H1 (cell line): ENCODE data around the gene ADAMTS14. TPM values are rescaled to one million over a fixed set of nuclear protein-coding genes. Genes with fewer than 3 reads are reported as not detected.

Source experiments
- CTCF ChIA-PET: fragments of 300-600 bp; sonication (Branson Sonifier 250); formaldehyde crosslinking; loops from one replicate; lab custom pipeline; 2021; ENCODE audit not compliant: partially characterized antibody; lab: Charles Lee
- POLR2A ChIA-PET: fragments of 300-600 bp; sonication (Branson Sonifier 250); formaldehyde crosslinking; loops from one replicate; lab custom pipeline; 2021; ENCODE audit warnings: inconsistent platforms; ENCODE audit not compliant: partially characterized antibody; lab: Charles Lee
- DNase-seq, 2 experiments: peaks; one replicate each; pipeline versions ENCODE4 v3.0.0 to v3.0.0-alpha.2; 2010 to 2022; ENCODE audit warnings: low spot score in 2 of 2, low read depth in 1 of 2, mixed read lengths in 1 of 2
- FAIRE-seq: peaks from 2 replicates; lab custom pipeline; 2011; peaks lifted over from hg19 to GRCh38; lab: Jason Lieb, UNC
- H2AFZ ChIP-seq: 2 replicates; pipeline ENCODE4 v1.8.1; 2012; ENCODE audit warnings: low read length, inconsistent platforms
- H2AK5ac ChIP-seq: 2 replicates; pipeline ENCODE4 v1.6.1; 2013; ENCODE audit warnings: low read depth, low read length
- H2BK120ac ChIP-seq: replicated peaks from 2 replicates; pipeline ENCODE3; 2013; ENCODE audit warnings: low read depth, low read length, inconsistent platforms
- H2BK12ac ChIP-seq: 2 replicates; pipeline ENCODE4 v1.6.1; 2013; ENCODE audit warnings: low read depth, low read length
- H2BK15ac ChIP-seq: 2 replicates; pipeline ENCODE4 v1.6.1; 2013; ENCODE audit warnings: low read length
- H2BK20ac ChIP-seq: 2 replicates; pipeline ENCODE4 v1.6.1; 2013; ENCODE audit warnings: low read length
- H2BK5ac ChIP-seq: 2 replicates; pipeline ENCODE4 v1.6.1; 2013; ENCODE audit warnings: low read depth, low read length
- H3K14ac ChIP-seq: 2 replicates; pipeline ENCODE4 v1.6.1; 2013; ENCODE audit warnings: inconsistent platforms; ENCODE audit not compliant: insufficient read length
- H3K18ac ChIP-seq: 2 replicates; pipeline ENCODE4 v1.6.1; 2013; ENCODE audit warnings: low read length; ENCODE audit errors: extremely low read depth
- H3K23ac ChIP-seq: 2 replicates; pipeline ENCODE4 v1.6.1; 2013; ENCODE audit warnings: inconsistent platforms; ENCODE audit not compliant: insufficient read length
- H3K23me2 ChIP-seq: 2 replicates; pipeline ENCODE4 v1.6.1; 2013; ENCODE audit warnings: low read depth, low read length
- H3K27ac ChIP-seq: 2 replicates; pipeline ENCODE4 v1.6.1; 2011; ENCODE audit warnings: low read depth, low read length, inconsistent platforms
- H3K27me3 ChIP-seq, 4 experiments: replicated peaks in 1 of 4; 1 replicate in 1 of 4; 2 replicates in 3 of 4; pipeline versions ENCODE4 v1.6.1 to v1.8.1; 2011 to 2013; ENCODE audit warnings: low read length in 3 of 4, mild to moderate bottlenecking in 3 of 4, inconsistent platforms in 2 of 4, mixed read lengths in 2 of 4, moderate library complexity in 1 of 4; ENCODE audit not compliant: control insufficient read depth in 3 of 4, insufficient read depth in 3 of 4; ENCODE audit errors: extremely low read depth in 1 of 4
- H3K36me3 ChIP-seq, 4 experiments: 2 replicates each; pipeline versions ENCODE4 v1.6.1 to v1.8.1; 2011 to 2013; ENCODE audit warnings: mild to moderate bottlenecking in 4 of 4, low read length in 3 of 4, moderate library complexity in 2 of 4, control low read depth in 1 of 4, inconsistent platforms in 1 of 4; ENCODE audit not compliant: insufficient read depth in 4 of 4, control insufficient read depth in 2 of 4
- H3K4ac ChIP-seq: replicated peaks from 2 replicates; pipeline ENCODE3; 2013; ENCODE audit warnings: low read length, low read depth, mixed read lengths, inconsistent platforms; ENCODE audit not compliant: insufficient read length
- H3K4me1 ChIP-seq, 4 experiments: replicated peaks in 1 of 4; 1 replicate in 1 of 4; 2 replicates in 3 of 4; pipeline versions ENCODE4 v1.6.1 to v1.8.1; 2011 to 2013; ENCODE audit warnings: low read length in 3 of 4, inconsistent platforms in 2 of 4, mixed read lengths in 1 of 4; ENCODE audit not compliant: insufficient read depth in 4 of 4, control insufficient read depth in 3 of 4
- H3K4me2 ChIP-seq, 2 experiments: 2 replicates each; pipeline versions ENCODE4 v1.6.1 to v1.8.1; 2011 to 2013; ENCODE audit warnings: low read depth in 2 of 2, low read length in 2 of 2, control low read depth in 1 of 2, inconsistent platforms in 1 of 2, mild to moderate bottlenecking in 1 of 2; ENCODE audit not compliant: insufficient read depth in 1 of 2
- H3K4me3 ChIP-seq, 4 experiments: fragments of 200-600, 300-600 bp in 1 of 4; sonication (generic), shearing (Covaris generic), sonication (Bioruptor Twin) in 1 of 4; 2 replicates each; pipeline versions ENCODE4 v1.5.1 to v1.8.1; 2011 to 2016; ENCODE audit warnings: low read length in 4 of 4, low read depth in 3 of 4, control low read depth in 2 of 4, inconsistent platforms in 2 of 4, mild to moderate bottlenecking in 2 of 4, mixed read lengths in 1 of 4, moderate library complexity in 1 of 4; ENCODE audit not compliant: insufficient read depth in 2 of 4; ENCODE audit errors: extremely low read depth in 1 of 4
- H3K56ac ChIP-seq: replicated peaks from 2 replicates; pipeline ENCODE3; 2013; ENCODE audit warnings: low read depth, mild to moderate bottlenecking, mixed read lengths, low read length, inconsistent platforms; ENCODE audit not compliant: insufficient read length
- H3K79me1 ChIP-seq: 2 replicates; pipeline ENCODE4 v1.6.1; 2013; ENCODE audit warnings: low read depth, low read length, control low read depth
- H3K79me2 ChIP-seq, 2 experiments: 2 replicates each; pipeline versions ENCODE4 v1.6.1 to v1.8.1; 2012 to 2013; ENCODE audit warnings: low read length in 2 of 2, mild to moderate bottlenecking in 2 of 2, inconsistent platforms in 1 of 2; ENCODE audit not compliant: insufficient read depth in 2 of 2, control insufficient read depth in 1 of 2
- H3K9ac ChIP-seq, 4 experiments: replicated peaks in 1 of 4; 1 replicate in 1 of 4; 2 replicates in 3 of 4; pipeline versions ENCODE4 v1.6.1 to v1.8.1; 2011 to 2013; ENCODE audit warnings: low read depth in 3 of 4, low read length in 3 of 4, control low read depth in 2 of 4, mild to moderate bottlenecking in 2 of 4, moderate library complexity in 2 of 4, inconsistent platforms in 1 of 4; ENCODE audit errors: extremely low read depth in 1 of 4
- H3K9me3 ChIP-seq, 2 experiments: 2 replicates each; pipeline versions ENCODE4 v1.6.1 to v1.8.1; 2012 to 2013; ENCODE audit warnings: mild to moderate bottlenecking in 2 of 2, moderate library complexity in 2 of 2, control low read depth in 1 of 2, inconsistent platforms in 1 of 2, low read depth in 1 of 2, low read length in 1 of 2, mixed read lengths in 1 of 2; ENCODE audit not compliant: insufficient read depth in 2 of 2
- H4K20me1 ChIP-seq, 2 experiments: replicated peaks in 1 of 2; 2 replicates each; pipeline versions ENCODE3 to v1.8.1; 2011 to 2013; ENCODE audit warnings: inconsistent platforms in 2 of 2, low read length in 2 of 2, mild to moderate bottlenecking in 1 of 2; ENCODE audit not compliant: insufficient read depth in 2 of 2, control insufficient read depth in 1 of 2
- H4K5ac ChIP-seq: 2 replicates; pipeline ENCODE4 v1.6.1; 2013; ENCODE audit warnings: low read length, low read depth, mixed read lengths, inconsistent platforms; ENCODE audit not compliant: insufficient read length
- H4K8ac ChIP-seq: 2 replicates; pipeline ENCODE4 v1.8.0; 2013; ENCODE audit warnings: mild to moderate bottlenecking, moderate library complexity, low read length, inconsistent platforms; ENCODE audit not compliant: insufficient read depth; ENCODE audit errors: extremely low read depth
- H4K91ac ChIP-seq: replicated peaks from 2 replicates; pipeline ENCODE3; 2013; ENCODE audit warnings: low read length, mixed read lengths, inconsistent platforms; ENCODE audit not compliant: insufficient read length
- BACH1 ChIP-seq: IDR thresholded peaks from 2 replicates; pipeline ENCODE4 v1.6.1; 2012; ENCODE audit warnings: low read length, improper control_type of control experiment
- CTBP2 ChIP-seq: IDR thresholded peaks from 2 replicates; pipeline ENCODE4 v1.7.0; 2011; ENCODE audit warnings: borderline replicate concordance, mild to moderate bottlenecking, moderate library complexity, mixed read lengths, low read length; ENCODE audit not compliant: insufficient read depth, insufficient read length
- GABPA ChIP-seq: IDR thresholded peaks from 2 replicates; pipeline ENCODE4 v1.6.1; 2011; ENCODE audit warnings: mild to moderate bottlenecking, low read length, moderate library complexity, borderline replicate concordance; ENCODE audit not compliant: insufficient read depth
- HDAC6 ChIP-seq: IDR thresholded peaks from one replicate; pipeline ENCODE4 v1.7.1; 2012; ENCODE audit warnings: low read depth, mild to moderate bottlenecking, inconsistent platforms, low read length, moderate library complexity
- JUN ChIP-seq: IDR thresholded peaks from 2 replicates; pipeline ENCODE4 v1.6.1; 2011; ENCODE audit warnings: low read depth, mild to moderate bottlenecking, improper control_type of control experiment, low read length
- MAFK ChIP-seq: IDR thresholded peaks from 2 replicates; pipeline ENCODE4 v1.6.1; 2012; ENCODE audit warnings: low read depth, mild to moderate bottlenecking, improper control_type of control experiment, low read length
- NRF1 ChIP-seq: IDR thresholded peaks from 2 replicates; pipeline ENCODE4 v1.6.1; 2011; ENCODE audit warnings: mild to moderate bottlenecking, low read depth, low read length, improper control_type of control experiment
- SAP30 ChIP-seq: fragments of 300-600 bp; sonication (generic); IDR thresholded peaks from 2 replicates; pipeline ENCODE4 v1.7.1; 2012; ENCODE audit warnings: low read length, moderate library complexity, mild to moderate bottlenecking, inconsistent platforms; ENCODE audit not compliant: insufficient read depth, insufficient replicate concordance
- SIRT6 ChIP-seq: IDR thresholded peaks from one replicate; pipeline ENCODE4 v1.7.1; 2012; ENCODE audit warnings: low read length, inconsistent platforms
- SP4 ChIP-seq: IDR thresholded peaks from 2 replicates; pipeline ENCODE4 v1.6.1; 2012; ENCODE audit warnings: low read length, inconsistent platforms
- TEAD4 ChIP-seq: IDR thresholded peaks from 2 replicates; pipeline ENCODE4 v1.6.1; 2012; ENCODE audit warnings: low read depth, low read length, inconsistent platforms, mixed read lengths
- ZNF274 ChIP-seq: IDR thresholded peaks from 2 replicates; pipeline ENCODE4 v1.7.0; 2012; ENCODE audit warnings: low read length, borderline replicate concordance; ENCODE audit errors: extremely low read depth
- WGBS, 2 experiments: shearing (Covaris generic) in 1 of 2; methylation state at CpG; one replicate each; pipeline versions ENCODE4 v1.1.6 to v1.1.7; 2013 to 2015; ENCODE audit warnings: low lambda C conversion rate in 2 of 2, mixed read lengths in 2 of 2, inconsistent platforms in 1 of 2, low coverage in 1 of 2, missing lambda C conversion rate in 1 of 2; ENCODE audit not compliant: insufficient replicate concordance in 2 of 2, insufficient coverage in 1 of 2, insufficient read length in 1 of 2; ENCODE audit errors: extremely low coverage in 1 of 2, missing lambda C conversion rate in 1 of 2; 5-methylcytosine and 5-hydroxymethylcytosine counted together
- polyA plus RNA-seq, 7 experiments: library from polyadenylated mRNA; depleted of rRNA in 3 of 7; stranded (reverse) in 5 of 7; unstranded in 2 of 7; fragments of >200 nt in 5 of 7; fragments of 200-250 nt in 2 of 7; gene quantifications; 1 replicate in 5 of 7; 2 replicates in 1 of 7; 4 replicates in 1 of 7; pipeline versions ENCODE4 v1.2.1 to v1.2.3, GENCODE V29; 2011 to 2013; ENCODE audit warnings: missing spikeins in 2 of 7, mixed read lengths in 2 of 7
- total RNA-seq: library from RNA; stranded (reverse); fragmentation: NEBNext Ultra II Directional; extraction: Animal tissue kit (Norgen Biotek cat#: 25700); gene quantifications from 2 replicates; pipeline ENCODE4 v1.2.1, GENCODE V29; 2021
- TF ChIP-seq, protein P1 (sequence below): IDR thresholded peaks from 2 replicates; pipeline ENCODE4 v1.6.1; 2012; ENCODE audit warnings: low read length, inconsistent platforms

The ADAMTS14 gene
- total and polyA plus RNA-seq, 2 of the 8 experiments (the other 6 are each of a cell fraction or from before 2014, with no cell fraction given), result 2.0 to 2.3 TPM

DNA sequence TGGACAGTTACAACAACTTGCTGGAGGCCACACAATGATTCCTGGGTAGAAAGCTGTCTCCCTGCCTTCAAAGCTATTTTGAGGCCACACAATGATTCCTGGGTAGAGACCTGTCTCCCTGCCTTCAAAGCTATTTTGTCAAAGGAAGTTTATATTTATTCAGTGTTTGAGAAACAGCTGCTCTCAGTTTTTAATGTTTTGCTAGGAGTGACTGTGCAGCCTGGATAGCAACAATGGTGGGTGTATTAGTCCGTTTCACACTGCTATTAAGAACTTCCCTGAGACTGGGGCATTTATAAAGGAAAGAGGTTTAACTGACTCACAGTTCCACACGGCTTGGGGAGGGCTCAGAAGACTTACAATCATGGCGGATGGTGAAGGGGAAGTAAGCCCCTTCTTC is 139.6 kb downstream of the ADAMTS14 start:
- no peak overlapping the region for H2AFZ ChIP-seq
- 85% methylated on average over 3 of the region's 3 CpGs; no CpG with 5 or more reads in 1 of the 2 experiments for WGBS, 2 experiments
- H4K5ac ChIP-seq, result no peak overlapping the region
- no peak overlapping the region for H4K91ac ChIP-seq
- no peak overlapping the region for H4K8ac ChIP-seq
- no peaks in the 10 kb centered on the region for H4K20me1 ChIP-seq
- no peak overlapping the region for H3K27ac ChIP-seq
- H3K36me3 ChIP-seq, result no peaks in the 10 kb centered on the region
- no peak overlapping the region for H2BK5ac ChIP-seq
- H3K9me3 ChIP-seq, result no peaks in the 10 kb centered on the region
- H3K18ac ChIP-seq, result no peak overlapping the region
- no peak overlapping the region for H3K56ac ChIP-seq
- H2BK15ac ChIP-seq, result no peak overlapping the region
- no peaks in the 10 kb centered on the region; a peak in 1 of 7 replicates for H3K27me3 ChIP-seq
- no peak overlapping the region for H3K23ac ChIP-seq
- FAIRE-seq, result no peak
- no peak overlapping the region for H2BK20ac ChIP-seq
- H3K79me2 ChIP-seq, result no peaks in the 10 kb centered on the region
- DNase-seq, result no peak
- H3K9ac ChIP-seq, result no peak overlapping the region
- no peaks in the 10 kb centered on the region for H3K79me1 ChIP-seq
- H3K4me1 ChIP-seq, result peaks cover 0 to 3% (median under 1%) of the 10 kb centered on the region in 4 experiments; a peak in 3 of 7 replicates
- H3K4ac ChIP-seq, result no peak overlapping the region
- H3K14ac ChIP-seq, result no peak overlapping the region
- CTCF ChIA-PET, result interaction anchor here (0.6 to 2.9 kb wide), 6 partner anchors 9 to 299 kb away, joined by 3 to 14 read pairs (median 3); no protein-coding TSS in a partner anchor
- no peak overlapping the region for H2AK5ac ChIP-seq
- peaks cover 3% of the 10 kb centered on the region; the same call in 1 of the 2 replicates for H3K23me2 ChIP-seq
- H2BK12ac ChIP-seq, result no peak overlapping the region
- POLR2A ChIA-PET, result no interaction called here
- no peak overlapping the region for H3K4me2 ChIP-seq
- H2BK120ac ChIP-seq, result no peak overlapping the region
- H3K4me3 ChIP-seq, result no peak overlapping the region
- TF ChIP-seq JUN, result no peak
- TF ChIP-seq BACH1, result no peak
- no peak for TF ChIP-seq TEAD4
- no peak for TF ChIP-seq SAP30
- TF ChIP-seq GABPA, result no peak
- TF ChIP-seq CTBP2, result no peak
- TF ChIP-seq SIRT6, result no peak
- TF ChIP-seq NRF1, result no peak
- TF ChIP-seq, protein P1, sequence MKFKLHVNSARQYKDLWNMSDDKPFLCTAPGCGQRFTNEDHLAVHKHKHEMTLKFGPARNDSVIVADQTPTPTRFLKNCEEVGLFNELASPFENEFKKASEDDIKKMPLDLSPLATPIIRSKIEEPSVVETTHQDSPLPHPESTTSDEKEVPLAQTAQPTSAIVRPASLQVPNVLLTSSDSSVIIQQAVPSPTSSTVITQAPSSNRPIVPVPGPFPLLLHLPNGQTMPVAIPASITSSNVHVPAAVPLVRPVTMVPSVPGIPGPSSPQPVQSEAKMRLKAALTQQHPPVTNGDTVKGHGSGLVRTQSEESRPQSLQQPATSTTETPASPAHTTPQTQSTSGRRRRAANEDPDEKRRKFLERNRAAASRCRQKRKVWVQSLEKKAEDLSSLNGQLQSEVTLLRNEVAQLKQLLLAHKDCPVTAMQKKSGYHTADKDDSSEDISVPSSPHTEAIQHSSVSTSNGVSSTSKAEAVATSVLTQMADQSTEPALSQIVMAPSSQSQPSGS, result no peak
- no peak for TF ChIP-seq HDAC6
- no peak for TF ChIP-seq SP4
- TF ChIP-seq ZNF274, result no peak
- no peak for TF ChIP-seq MAFK
